ENCODE measurements around the gene VEPH1.
A peak's percentile ranks its signal among the peaks of the same experiment; 100 is the strongest.

The VEPH1 gene

GRCh38 chr3:157318639-157319288 lies 184.5 kb downstream of the VEPH1 start:
- no peak for TF ChIP-seq CTCF (IDR thresholded peaks at IDR 0.05; ENCODE audit: low read depth, low read length, missing control alignments)
- in situ Hi-C loops (cut with HindIII; ENCODE audit: low pct_ligation_motif_present, low sequenced_read_pairs) = no loop called here

GRCh38 chr3:157317895-157318294 lies 185.3 kb downstream of the VEPH1 start:
- H3K27ac ChIP-seq = no peak overlapping the region
- no peak for TF ChIP-seq CTCF (IDR thresholded peaks at IDR 0.05; ENCODE audit: low read depth, low read length, missing control alignments)
- DNase-seq = no peak
- in situ Hi-C loops (cut with HindIII; ENCODE audit: low pct_ligation_motif_present, low sequenced_read_pairs) = no loop called here
- H3K4me3 ChIP-seq (ENCODE audit: low read depth, low read length) = no peak overlapping the region
- no peaks in the 10 kb centered on the region for H3K27me3 ChIP-seq (replicated peaks)
- H3K36me3 ChIP-seq (replicated peaks) = no peaks in the 10 kb centered on the region

More at GRCh38 chr3:157318639-157319288, 184.5 kb downstream of the VEPH1 start:
- no peaks in the 10 kb centered on the region for H3K36me3 ChIP-seq (replicated peaks)
- no peak for DNase-seq
- no peaks in the 10 kb centered on the region for H3K27me3 ChIP-seq (replicated peaks)
- no peak overlapping the region for H3K4me3 ChIP-seq (ENCODE audit: low read depth, low read length)
- H3K27ac ChIP-seq = no peak overlapping the region

- Histone ChIP-seq H3K27me3 (replicated peaks) (no peaks in the 10 kb centered on the region), H3K36me3 (replicated peaks) (no peaks in the 10 kb centered on the region), H3K4me3 (ENCODE audit: low read depth, low read length) (no peak overlapping the region), H3K27ac (no peak overlapping the region)
- TF ChIP-seq CTCF (IDR thresholded peaks at IDR 0.05; ENCODE audit: low read depth, low read length, missing control alignments) = no peak
- in situ Hi-C loops (cut with HindIII; ENCODE audit: low pct_ligation_motif_present, low sequenced_read_pairs) = no loop called here
- DNase-seq = no peak
These were observed 190.0 kb downstream of the VEPH1 start for GRCh38 chr3:157313186-157313585.

- H3K4me3 ChIP-seq (ENCODE audit: low read depth, low read length) = no peak overlapping the region
- peak overlapping the region; percentile 72 for H3K27ac ChIP-seq
- in situ Hi-C loops (cut with HindIII; ENCODE audit: low pct_ligation_motif_present, low sequenced_read_pairs) = no loop called here
These were observed 190.9 kb downstream of the VEPH1 start for GRCh38 chr3:157312376-157312745.

GRCh38 chr3:157311633-157312375 lies 191.4 kb downstream of the VEPH1 start:
- DNase-seq = no peak
- H3K27ac ChIP-seq = peak overlapping the region; percentile 72

More at GRCh38 chr3:157312376-157312745, 190.9 kb downstream of the VEPH1 start:
- no peaks in the 10 kb centered on the region for H3K27me3 ChIP-seq (replicated peaks)
- DNase-seq = no peak
- no peak for TF ChIP-seq CTCF (IDR thresholded peaks at IDR 0.05; ENCODE audit: low read depth, low read length, missing control alignments)
- no peaks in the 10 kb centered on the region for H3K36me3 ChIP-seq (replicated peaks)

More at GRCh38 chr3:157311633-157312375, 191.4 kb downstream of the VEPH1 start:
- TF ChIP-seq CTCF (IDR thresholded peaks at IDR 0.05; ENCODE audit: low read depth, low read length, missing control alignments) = no peak
- in situ Hi-C loops (cut with HindIII; ENCODE audit: low pct_ligation_motif_present, low sequenced_read_pairs) = no loop called here
- H3K4me3 ChIP-seq (ENCODE audit: low read depth, low read length) = no peak overlapping the region
- no peaks in the 10 kb centered on the region for H3K36me3 ChIP-seq (replicated peaks)
- no peaks in the 10 kb centered on the region for H3K27me3 ChIP-seq (replicated peaks)

Measured in brain microvascular endothelial cell (primary cell).